Measurements from ENCODE around the gene PGAP3. TPM values are rescaled to one million over a fixed set of nuclear protein-coding genes. Genes with fewer than 3 reads are reported as not detected.

Gene PGAP3
- total RNA-seq, 1 donor from 2014 or later: 10.8 TPM

DNA sequence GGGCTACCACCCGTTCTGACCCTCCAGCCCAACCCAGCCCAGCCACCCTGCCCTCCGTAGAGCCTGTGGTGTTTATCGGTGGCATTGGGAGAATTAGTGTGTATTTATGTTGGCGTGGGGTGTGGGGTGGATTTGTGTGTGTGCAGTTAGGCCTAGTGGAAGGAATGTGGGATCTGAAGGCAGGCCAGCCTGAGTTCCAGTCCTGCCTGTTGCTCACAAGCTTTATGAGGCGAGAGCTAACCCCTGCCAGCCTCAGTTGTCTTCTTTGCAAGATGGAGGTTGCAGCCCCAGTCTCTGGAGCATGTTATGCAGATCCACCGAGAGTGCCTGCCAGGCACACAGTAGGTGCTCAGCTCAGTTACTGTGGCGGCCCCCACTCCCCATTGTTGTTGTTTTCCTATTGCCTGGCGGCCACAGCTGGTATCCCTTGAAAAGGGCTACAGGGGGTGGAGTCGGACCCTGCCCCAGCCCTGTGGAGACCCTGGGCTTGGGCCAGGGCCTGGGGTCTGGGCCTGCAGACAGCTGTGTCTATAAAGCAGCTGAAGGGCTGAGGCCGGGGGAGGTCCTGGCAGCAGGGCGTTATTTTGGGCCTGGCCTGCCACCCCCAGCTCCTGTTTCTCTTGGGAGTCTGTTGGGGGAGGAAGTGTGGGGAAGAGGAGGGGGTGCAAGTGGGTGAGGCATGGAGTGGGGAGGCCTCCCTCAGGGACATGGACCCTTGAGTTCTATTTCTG lies 17.1 kb upstream of the PGAP3 start:
- H3K36me3 ChIP-seq (ENCODE audit: control insufficient read depth, insufficient read depth, low read length): peaks cover 26% of the 10 kb centered on the region
- DNase-seq (ENCODE audit: low read depth) (no peak), FAIRE-seq (no peak)
- H3K4me3 ChIP-seq (ENCODE audit: low read depth, low read length): no peak overlapping the region
- H3K27me3 ChIP-seq (ENCODE audit: control insufficient read depth, insufficient read depth, low read length): no peaks in the 10 kb centered on the region
- TF ChIP-seq, protein P1, sequence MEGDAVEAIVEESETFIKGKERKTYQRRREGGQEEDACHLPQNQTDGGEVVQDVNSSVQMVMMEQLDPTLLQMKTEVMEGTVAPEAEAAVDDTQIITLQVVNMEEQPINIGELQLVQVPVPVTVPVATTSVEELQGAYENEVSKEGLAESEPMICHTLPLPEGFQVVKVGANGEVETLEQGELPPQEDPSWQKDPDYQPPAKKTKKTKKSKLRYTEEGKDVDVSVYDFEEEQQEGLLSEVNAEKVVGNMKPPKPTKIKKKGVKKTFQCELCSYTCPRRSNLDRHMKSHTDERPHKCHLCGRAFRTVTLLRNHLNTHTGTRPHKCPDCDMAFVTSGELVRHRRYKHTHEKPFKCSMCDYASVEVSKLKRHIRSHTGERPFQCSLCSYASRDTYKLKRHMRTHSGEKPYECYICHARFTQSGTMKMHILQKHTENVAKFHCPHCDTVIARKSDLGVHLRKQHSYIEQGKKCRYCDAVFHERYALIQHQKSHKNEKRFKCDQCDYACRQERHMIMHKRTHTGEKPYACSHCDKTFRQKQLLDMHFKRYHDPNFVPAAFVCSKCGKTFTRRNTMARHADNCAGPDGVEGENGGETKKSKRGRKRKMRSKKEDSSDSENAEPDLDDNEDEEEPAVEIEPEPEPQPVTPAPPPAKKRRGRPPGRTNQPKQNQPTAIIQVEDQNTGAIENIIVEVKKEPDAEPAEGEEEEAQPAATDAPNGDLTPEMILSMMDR (IDR thresholded peaks at IDR 0.05; ENCODE audit: insufficient read depth, low read length, severe bottlenecking): peak; percentile 71

DNA sequence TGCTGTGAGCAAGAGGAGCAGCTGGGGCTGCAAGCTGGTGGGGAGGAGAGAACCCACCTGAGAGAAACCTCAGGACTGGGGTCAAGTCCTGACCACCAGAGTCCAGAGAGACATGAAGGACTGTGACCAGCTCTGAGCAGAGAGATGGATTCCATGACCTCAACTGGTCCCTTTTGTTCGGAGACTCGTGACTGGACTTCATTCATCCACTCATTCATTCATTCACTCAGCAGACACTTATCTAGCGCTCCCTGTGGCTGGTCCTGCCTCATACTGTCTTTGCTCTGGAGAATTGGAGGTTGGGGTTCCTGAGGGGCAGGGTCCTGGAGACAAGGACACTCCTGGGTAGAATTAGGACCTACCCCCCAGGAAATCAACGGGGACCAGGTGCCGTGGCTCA lies 16.1 kb upstream of the PGAP3 start:
- H3K4me3 ChIP-seq (ENCODE audit: low read depth, low read length): no peak overlapping the region
- FAIRE-seq: no peak
- TF ChIP-seq, protein P1 (IDR thresholded peaks at IDR 0.05; ENCODE audit: insufficient read depth, low read length, severe bottlenecking): no peak
- peaks cover 17% of the 10 kb centered on the region for H3K36me3 ChIP-seq (ENCODE audit: control insufficient read depth, insufficient read depth, low read length)
- no peaks in the 10 kb centered on the region for H3K27me3 ChIP-seq (ENCODE audit: control insufficient read depth, insufficient read depth, low read length)
- no peak for DNase-seq (ENCODE audit: low read depth)

DNA sequence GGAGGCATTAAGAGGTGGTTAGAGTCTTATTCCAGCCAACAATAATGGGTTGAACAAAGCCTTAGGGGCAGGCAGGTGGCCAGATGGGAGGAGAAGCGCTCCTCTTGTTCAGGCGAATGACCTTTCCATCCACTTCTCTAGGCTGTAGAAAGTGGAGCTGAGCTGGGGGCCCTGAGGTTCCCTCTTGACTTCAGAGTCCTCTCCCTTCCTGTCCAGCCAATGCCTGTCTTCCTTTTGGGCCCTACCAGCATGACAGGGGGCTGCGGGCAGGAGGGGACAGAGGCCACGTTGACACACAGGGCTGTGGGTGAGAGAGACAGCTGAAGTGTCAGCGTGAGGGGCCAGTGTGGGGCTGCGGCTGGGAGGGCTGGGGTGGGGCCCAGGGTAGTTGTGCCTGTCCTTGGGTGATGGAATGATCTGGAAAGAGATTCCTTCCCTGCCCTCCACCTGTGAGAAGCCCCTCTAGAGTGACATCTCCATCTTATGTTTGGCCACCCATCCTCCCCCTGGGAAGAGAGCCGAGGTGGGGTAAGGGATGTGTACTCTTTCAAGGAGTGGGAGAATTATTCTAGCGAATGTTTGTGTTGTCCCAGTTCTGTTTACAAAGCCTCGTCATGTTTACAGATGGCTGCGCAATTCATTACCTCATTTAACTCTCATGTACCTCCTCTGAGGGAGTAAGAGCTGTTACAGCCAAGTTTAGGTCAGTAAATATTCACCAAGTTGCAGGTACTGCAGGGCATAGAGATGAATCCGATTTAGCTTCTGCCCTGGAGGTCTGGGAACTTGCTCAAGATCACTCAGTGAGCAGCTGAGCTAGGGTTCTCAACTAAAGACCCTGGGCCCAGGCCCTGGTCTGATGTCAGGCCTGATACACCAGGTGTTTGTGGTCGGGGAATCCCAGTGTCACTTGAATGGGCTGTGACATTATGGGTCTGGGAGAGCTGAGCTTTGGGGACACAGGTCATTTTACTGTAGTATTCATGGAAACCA lies 15.3 kb upstream of the PGAP3 start:
- DNase-seq (ENCODE audit: low read depth): peak; percentile 68
- no peaks in the 10 kb centered on the region for H3K27me3 ChIP-seq (ENCODE audit: control insufficient read depth, insufficient read depth, low read length)
- no peak overlapping the region for H3K4me3 ChIP-seq (ENCODE audit: low read depth, low read length)
- no peak for FAIRE-seq
- peaks cover 10% of the 10 kb centered on the region for H3K36me3 ChIP-seq (ENCODE audit: control insufficient read depth, insufficient read depth, low read length)
- TF ChIP-seq, protein P1 (IDR thresholded peaks at IDR 0.05; ENCODE audit: insufficient read depth, low read length, severe bottlenecking): no peak

DNA sequence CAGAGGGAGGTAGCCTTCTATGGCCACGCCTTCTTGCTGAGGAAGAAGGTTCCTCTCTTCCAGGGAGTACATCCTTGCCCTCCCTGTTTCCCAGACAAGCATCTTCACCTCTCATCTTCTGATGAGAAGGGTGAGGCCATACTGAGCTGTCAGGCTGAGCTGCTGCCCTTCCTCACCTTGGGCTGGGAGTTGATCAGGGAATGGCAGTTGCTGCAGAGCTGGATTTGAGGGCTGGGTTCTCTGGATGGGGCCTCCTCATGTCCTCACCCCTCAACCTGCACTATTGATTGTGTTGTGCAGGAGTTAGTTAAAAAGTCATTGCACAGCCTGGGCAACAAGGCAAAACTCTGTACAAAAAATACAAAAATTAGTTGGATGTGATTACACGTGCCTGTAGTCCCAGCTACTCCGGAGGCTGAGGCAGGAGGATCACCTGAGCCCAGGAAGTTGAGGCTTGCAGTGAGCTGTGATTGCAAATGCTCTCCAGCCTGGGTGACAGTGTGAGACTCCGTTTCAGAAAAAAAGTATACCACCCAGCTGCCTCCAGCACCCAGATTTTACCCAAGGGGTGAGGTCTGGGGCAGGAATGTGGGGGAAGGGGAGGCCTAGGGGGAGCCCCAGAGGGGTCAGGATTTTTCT lies 14.0 kb upstream of the PGAP3 start:
- H3K36me3 ChIP-seq (ENCODE audit: control insufficient read depth, insufficient read depth, low read length): peaks cover 2% of the 10 kb centered on the region
- FAIRE-seq (no peak), DNase-seq (ENCODE audit: low read depth) (no peak)
- TF ChIP-seq, protein P1 (IDR thresholded peaks at IDR 0.05; ENCODE audit: insufficient read depth, low read length, severe bottlenecking): no peak
- no peaks in the 10 kb centered on the region for H3K27me3 ChIP-seq (ENCODE audit: control insufficient read depth, insufficient read depth, low read length)
- no peak overlapping the region for H3K4me3 ChIP-seq (ENCODE audit: low read depth, low read length)

DNA sequence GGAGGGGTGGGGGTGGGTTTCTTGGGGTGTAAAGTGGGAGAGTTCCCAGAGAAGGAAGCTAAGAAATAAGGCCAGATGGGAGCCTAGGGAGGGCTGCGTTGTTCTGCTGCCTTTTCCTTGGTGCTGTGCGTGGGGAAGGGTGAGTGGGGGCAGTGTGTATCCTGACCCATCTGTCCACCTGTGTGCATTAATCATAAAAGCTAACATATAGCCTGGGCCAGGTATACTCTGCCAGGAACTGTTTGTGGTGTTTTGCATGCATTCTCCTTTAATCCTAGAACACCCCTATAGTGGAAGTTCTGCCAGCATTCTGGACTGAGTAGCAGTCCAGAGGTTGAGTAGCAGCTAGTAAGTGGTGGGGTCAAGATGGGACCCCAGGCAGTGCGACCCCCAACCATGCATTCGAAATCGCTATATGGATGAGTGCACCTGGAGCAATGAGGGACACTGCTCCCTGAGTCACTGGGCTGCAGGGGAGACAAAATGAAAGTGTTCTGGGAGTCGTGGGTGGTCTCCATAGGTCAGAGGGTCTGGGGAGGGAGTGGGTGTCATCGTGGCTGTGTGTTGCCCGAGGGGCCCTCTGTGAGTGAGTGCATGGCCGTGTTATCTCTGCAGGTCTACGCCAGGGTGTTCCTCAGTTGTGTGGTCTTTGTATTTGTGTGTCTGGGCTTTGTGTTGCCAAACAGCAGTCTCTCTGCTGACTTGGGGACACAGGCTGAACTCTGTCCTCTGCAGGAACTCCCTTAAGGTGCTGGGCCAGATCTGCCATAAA lies 13.3 kb upstream of the PGAP3 start:
- FAIRE-seq: no peak
- TF ChIP-seq, protein P1 (IDR thresholded peaks at IDR 0.05; ENCODE audit: insufficient read depth, low read length, severe bottlenecking): no peak
- peak overlapping the region; percentile 81 for H3K4me3 ChIP-seq (ENCODE audit: low read depth, low read length)
- no peaks in the 10 kb centered on the region for H3K27me3 ChIP-seq (ENCODE audit: control insufficient read depth, insufficient read depth, low read length)
- no peaks in the 10 kb centered on the region for H3K36me3 ChIP-seq (ENCODE audit: control insufficient read depth, insufficient read depth, low read length)
- no peak for DNase-seq (ENCODE audit: low read depth)

All from bronchial epithelial cell (primary cell).